ENCODE results near the gene GPRC5A.

The GPRC5A gene

GRCh38 chr12:12885096-12885792, 6.1 kb upstream of the GPRC5A start:
- no peak for DNase-seq (ENCODE audit: low read depth)

- no peak for DNase-seq (ENCODE audit: low read depth)
Observed at GRCh38 chr12:12887471-12887870, 3.9 kb upstream of the GPRC5A start.

GRCh38 chr12:12889701-12890100, 1.7 kb upstream of the GPRC5A start:
- DNase-seq (ENCODE audit: low read depth), result no peak

GRCh38 chr12:12890543-12891079, 751 bp upstream of the GPRC5A start:
- DNase-seq (ENCODE audit: low read depth), result no peak

- no peak for DNase-seq (ENCODE audit: low read depth)
Observed at GRCh38 chr12:12891881-12892355, 556 bp downstream of the GPRC5A start.

GRCh38 chr12:12892681-12893141, 1.3 kb downstream of the GPRC5A start:
- DNase-seq (ENCODE audit: low read depth), result no peak

GRCh38 chr12:12893438-12893837, 2.1 kb downstream of the GPRC5A start:
- no peak for DNase-seq (ENCODE audit: low read depth)

GRCh38 chr12:12896260-12896659, 4.9 kb downstream of the GPRC5A start:
- no peak for DNase-seq (ENCODE audit: low read depth)

GRCh38 chr12:12897302-12897701, 5.9 kb downstream of the GPRC5A start:
- DNase-seq (ENCODE audit: low read depth), result no peak

- DNase-seq (ENCODE audit: low read depth), result no peak
Observed at GRCh38 chr12:12898136-12898717, 6.9 kb downstream of the GPRC5A start.

- DNase-seq (ENCODE audit: low read depth), result no peak
Observed at GRCh38 chr12:12898911-12899511, 7.6 kb downstream of the GPRC5A start.

- peak; percentile 89 for DNase-seq (ENCODE audit: low read depth)
Observed at GRCh38 chr12:12899530-12900380, 8.4 kb downstream of the GPRC5A start.

- no peak for DNase-seq (ENCODE audit: low read depth)
Observed at GRCh38 chr12:12900786-12901157, 9.4 kb downstream of the GPRC5A start.

- peak; percentile 93 for DNase-seq (ENCODE audit: low read depth)
Observed at GRCh38 chr12:12901158-12901791, 9.9 kb downstream of the GPRC5A start.

GRCh38 chr12:12902036-12902435, 10.7 kb downstream of the GPRC5A start:
- no peak for DNase-seq (ENCODE audit: low read depth)

- DNase-seq (ENCODE audit: low read depth), result no peak
Observed at GRCh38 chr12:12903642-12904609, 12.6 kb downstream of the GPRC5A start.

- no peak for DNase-seq (ENCODE audit: low read depth)
Observed at GRCh38 chr12:12907552-12907951, 16.2 kb downstream of the GPRC5A start.

- no peak for DNase-seq (ENCODE audit: low read depth)
Observed at GRCh38 chr12:12908252-12908651, 16.9 kb downstream of the GPRC5A start.

- DNase-seq (ENCODE audit: low read depth), result no peak
Observed at GRCh38 chr12:12908711-12909110, 17.3 kb downstream of the GPRC5A start.

- DNase-seq (ENCODE audit: low read depth), result no peak
Observed at GRCh38 chr12:12909228-12909994, 18.0 kb downstream of the GPRC5A start.

Data from non-pigmented ciliary epithelial cell (primary cell).